ENCODE results near the gene NOL8. TPM values are rescaled to one million over a fixed set of nuclear protein-coding genes. Genes with fewer than 3 reads are reported as not detected.

NOL8 gene
- polyA plus RNA-seq, 1 donor (not counting 4 experiments of a cell fraction or from before 2014, with no cell fraction given): 28.9 TPM

DNA sequence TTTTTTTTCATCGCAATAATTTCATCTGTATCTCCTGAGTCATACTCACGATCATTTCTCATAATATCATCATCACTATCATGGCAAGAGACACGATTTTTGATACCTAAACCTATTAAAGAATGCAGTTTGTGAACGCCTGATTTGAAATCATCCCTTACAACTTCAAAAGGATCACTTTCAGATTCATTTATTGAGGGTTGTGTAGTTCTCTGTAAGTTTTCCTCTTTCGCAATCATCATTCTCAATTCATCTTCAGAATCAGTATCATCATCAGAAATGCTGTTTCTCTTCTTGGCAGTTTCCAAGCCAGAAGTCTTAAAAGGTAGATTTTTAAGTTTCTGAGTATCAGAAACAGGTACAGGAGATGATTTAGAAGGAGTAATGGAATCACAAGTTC, 9.7 kb downstream of the NOL8 start:
- H3K36me3 ChIP-seq (ENCODE audit: control insufficient read depth in 2 of 2, extremely low read depth in 1 of 2, insufficient read depth in 2 of 2, low read length in 2 of 2): peaks cover 17 to 29% of the 10 kb centered on the region in 2 experiments
- peaks cover 3% of the 10 kb centered on the region for H3K9me1 ChIP-seq (ENCODE audit: control insufficient read depth, extremely low read depth, insufficient read depth, low read length)
- H3K27ac ChIP-seq (ENCODE audit: control insufficient read depth, insufficient read depth, low read length): no peak overlapping the region
- FAIRE-seq (no peak), DNase-seq (ENCODE audit: low read depth, low spot score) (no peak)
- H3K4me3 ChIP-seq (ENCODE audit: control insufficient read depth in 2 of 3, extremely low read depth in 1 of 3, insufficient read depth in 2 of 3, low read depth in 1 of 3, low read length in 3 of 3): no peak overlapping the region
- no peak overlapping the region for H3K4me2 ChIP-seq (ENCODE audit: control insufficient read depth, extremely low read depth, insufficient read depth, low read depth, low read length)
- H3K27me3 ChIP-seq (ENCODE audit: control insufficient read depth, extremely low read depth, insufficient read depth, low read length): no peaks in the 10 kb centered on the region
- TF ChIP-seq, protein P1, sequence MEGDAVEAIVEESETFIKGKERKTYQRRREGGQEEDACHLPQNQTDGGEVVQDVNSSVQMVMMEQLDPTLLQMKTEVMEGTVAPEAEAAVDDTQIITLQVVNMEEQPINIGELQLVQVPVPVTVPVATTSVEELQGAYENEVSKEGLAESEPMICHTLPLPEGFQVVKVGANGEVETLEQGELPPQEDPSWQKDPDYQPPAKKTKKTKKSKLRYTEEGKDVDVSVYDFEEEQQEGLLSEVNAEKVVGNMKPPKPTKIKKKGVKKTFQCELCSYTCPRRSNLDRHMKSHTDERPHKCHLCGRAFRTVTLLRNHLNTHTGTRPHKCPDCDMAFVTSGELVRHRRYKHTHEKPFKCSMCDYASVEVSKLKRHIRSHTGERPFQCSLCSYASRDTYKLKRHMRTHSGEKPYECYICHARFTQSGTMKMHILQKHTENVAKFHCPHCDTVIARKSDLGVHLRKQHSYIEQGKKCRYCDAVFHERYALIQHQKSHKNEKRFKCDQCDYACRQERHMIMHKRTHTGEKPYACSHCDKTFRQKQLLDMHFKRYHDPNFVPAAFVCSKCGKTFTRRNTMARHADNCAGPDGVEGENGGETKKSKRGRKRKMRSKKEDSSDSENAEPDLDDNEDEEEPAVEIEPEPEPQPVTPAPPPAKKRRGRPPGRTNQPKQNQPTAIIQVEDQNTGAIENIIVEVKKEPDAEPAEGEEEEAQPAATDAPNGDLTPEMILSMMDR (optimal IDR thresholded peaks at IDR 0.05 in 1 of 3, IDR thresholded peaks at IDR 0.05 in 1 of 3, conservative IDR thresholded peaks at IDR 0.05 in 1 of 3; ENCODE audit: extremely low read depth in 1 of 3, insufficient read depth in 2 of 3, low read length in 3 of 3): no peak
- TF ChIP-seq EZH2 (IDR thresholded peaks at IDR 0.05; ENCODE audit: low read length): no peak
- no peak overlapping the region for H2AFZ ChIP-seq (ENCODE audit: control insufficient read depth, low read length)
- H3K79me2 ChIP-seq (ENCODE audit: control insufficient read depth, insufficient read depth, low read length): peaks cover 13% of the 10 kb centered on the region
- peaks cover 13% of the 10 kb centered on the region for H3K4me1 ChIP-seq (ENCODE audit: control insufficient read depth, extremely low read depth, insufficient read depth, low read length)
- H4K20me1 ChIP-seq (ENCODE audit: control insufficient read depth, extremely low read depth, insufficient read depth, low read length): no peaks in the 10 kb centered on the region
- no peaks in the 10 kb centered on the region for H3K9me3 ChIP-seq (ENCODE audit: control insufficient read depth, low read depth, low read length)
- dilution Hi-C loops (cut with MboI; ENCODE audit: extremely low pct_ligation_motif_present, low sequenced_read_pairs): no loop called here
- H3K9ac ChIP-seq (ENCODE audit: control insufficient read depth, extremely low read depth, insufficient read depth, low read length): no peak overlapping the region

DNA sequence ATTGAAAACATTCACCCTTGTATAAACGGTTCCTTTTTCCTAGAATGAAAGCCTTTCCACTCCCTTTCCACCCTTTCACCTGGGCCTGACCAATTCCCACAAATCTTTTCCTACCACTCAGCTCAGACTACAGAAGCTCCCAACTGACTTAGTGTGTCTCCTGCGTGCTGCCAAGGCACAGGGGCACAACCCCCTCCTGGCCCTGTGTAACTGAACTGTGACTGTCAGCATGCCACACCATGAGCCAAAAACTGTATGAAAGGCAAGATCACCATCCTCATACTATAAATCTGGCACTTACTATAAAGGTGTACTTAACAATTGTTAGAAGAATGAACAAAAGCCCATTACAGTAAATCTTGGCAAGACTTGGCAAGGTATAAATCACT, 11.5 kb downstream of the NOL8 start:
- H3K27ac ChIP-seq (ENCODE audit: control insufficient read depth, insufficient read depth, low read length): peak overlapping the region; percentile 59
- H3K27me3 ChIP-seq (ENCODE audit: control insufficient read depth, extremely low read depth, insufficient read depth, low read length): no peaks in the 10 kb centered on the region
- no peak overlapping the region for H3K9ac ChIP-seq (ENCODE audit: control insufficient read depth, extremely low read depth, insufficient read depth, low read length)
- dilution Hi-C loops (cut with MboI; ENCODE audit: extremely low pct_ligation_motif_present, low sequenced_read_pairs): no loop called here
- no peak overlapping the region for H2AFZ ChIP-seq (ENCODE audit: control insufficient read depth, low read length)
- H3K9me1 ChIP-seq (ENCODE audit: control insufficient read depth, extremely low read depth, insufficient read depth, low read length): peaks cover 3% of the 10 kb centered on the region
- H3K9me3 ChIP-seq (ENCODE audit: control insufficient read depth, low read depth, low read length): no peaks in the 10 kb centered on the region
- peaks cover 17 to 30% of the 10 kb centered on the region in 2 experiments for H3K36me3 ChIP-seq (ENCODE audit: control insufficient read depth in 2 of 2, extremely low read depth in 1 of 2, insufficient read depth in 2 of 2, low read length in 2 of 2)
- no peaks in the 10 kb centered on the region for H4K20me1 ChIP-seq (ENCODE audit: control insufficient read depth, extremely low read depth, insufficient read depth, low read length)
- peak overlapping the region; percentile 55 for H3K4me2 ChIP-seq (ENCODE audit: control insufficient read depth, extremely low read depth, insufficient read depth, low read depth, low read length)
- DNase-seq (ENCODE audit: low read depth, low spot score): no peak
- TF ChIP-seq EZH2 (IDR thresholded peaks at IDR 0.05; ENCODE audit: low read length): no peak
- TF ChIP-seq, protein P1 (optimal IDR thresholded peaks at IDR 0.05 in 1 of 3, IDR thresholded peaks at IDR 0.05 in 1 of 3, conservative IDR thresholded peaks at IDR 0.05 in 1 of 3; ENCODE audit: extremely low read depth in 1 of 3, insufficient read depth in 2 of 3, low read length in 3 of 3): no peak
- H3K4me1 ChIP-seq (ENCODE audit: control insufficient read depth, extremely low read depth, insufficient read depth, low read length): peaks cover 13% of the 10 kb centered on the region
- peaks cover 13% of the 10 kb centered on the region for H3K79me2 ChIP-seq (ENCODE audit: control insufficient read depth, insufficient read depth, low read length)
- no peak for FAIRE-seq
- H3K4me3 ChIP-seq (ENCODE audit: control insufficient read depth in 2 of 3, extremely low read depth in 1 of 3, insufficient read depth in 2 of 3, low read depth in 1 of 3, low read length in 3 of 3): no peak overlapping the region
